Measurements from ENCODE around the gene JAG1.

DNA sequence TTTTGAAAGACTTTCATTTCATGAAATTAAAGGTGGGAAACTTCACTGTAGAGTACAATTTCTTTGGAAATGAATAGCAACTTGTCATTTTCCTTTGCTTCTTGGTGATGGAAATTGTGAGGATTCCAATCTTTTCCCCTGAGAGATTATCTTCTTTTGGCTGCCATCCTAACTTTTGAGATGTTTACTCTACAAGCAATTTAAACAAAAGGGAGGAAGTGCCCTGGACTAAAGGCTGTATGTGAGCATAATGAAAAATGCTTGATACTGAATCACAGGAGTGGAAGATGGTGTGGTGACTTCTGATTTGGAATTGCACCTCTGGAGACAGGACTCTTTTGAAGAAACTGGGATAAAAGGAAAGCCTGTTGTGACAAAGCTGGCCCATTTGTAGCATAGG, 43.1 kb upstream of the JAG1 start:
- no peak for TF ChIP-seq POLR2A (IDR thresholded peaks at IDR 0.05)
- TF ChIP-seq, protein P1, sequence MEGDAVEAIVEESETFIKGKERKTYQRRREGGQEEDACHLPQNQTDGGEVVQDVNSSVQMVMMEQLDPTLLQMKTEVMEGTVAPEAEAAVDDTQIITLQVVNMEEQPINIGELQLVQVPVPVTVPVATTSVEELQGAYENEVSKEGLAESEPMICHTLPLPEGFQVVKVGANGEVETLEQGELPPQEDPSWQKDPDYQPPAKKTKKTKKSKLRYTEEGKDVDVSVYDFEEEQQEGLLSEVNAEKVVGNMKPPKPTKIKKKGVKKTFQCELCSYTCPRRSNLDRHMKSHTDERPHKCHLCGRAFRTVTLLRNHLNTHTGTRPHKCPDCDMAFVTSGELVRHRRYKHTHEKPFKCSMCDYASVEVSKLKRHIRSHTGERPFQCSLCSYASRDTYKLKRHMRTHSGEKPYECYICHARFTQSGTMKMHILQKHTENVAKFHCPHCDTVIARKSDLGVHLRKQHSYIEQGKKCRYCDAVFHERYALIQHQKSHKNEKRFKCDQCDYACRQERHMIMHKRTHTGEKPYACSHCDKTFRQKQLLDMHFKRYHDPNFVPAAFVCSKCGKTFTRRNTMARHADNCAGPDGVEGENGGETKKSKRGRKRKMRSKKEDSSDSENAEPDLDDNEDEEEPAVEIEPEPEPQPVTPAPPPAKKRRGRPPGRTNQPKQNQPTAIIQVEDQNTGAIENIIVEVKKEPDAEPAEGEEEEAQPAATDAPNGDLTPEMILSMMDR (IDR thresholded peaks at IDR 0.05): no peak

Measured in upper lobe of left lung (tissue), 4 donors.